ENCODE data around the gene TEKT2. TPM values are rescaled to one million over a fixed set of nuclear protein-coding genes. Genes with fewer than 3 reads are reported as not detected.

The TEKT2 gene
- total and polyA plus RNA-seq, 2 donors (not counting 3 experiments of a cell fraction or from before 2014, with no cell fraction given) = 0.38 to 0.61 TPM

GRCh38 chr1:36035154-36035553 is 48.7 kb upstream of the TEKT2 start:
- intact Hi-C loops (cut with micrococcal nuclease) = no loop called here
- Histone ChIP-seq H3K9me3 (replicated peaks; ENCODE audit: control insufficient read depth, insufficient read depth, low read length) (no peaks in the 10 kb centered on the region), H3K9me1 (replicated peaks; ENCODE audit: control insufficient read depth, extremely low read depth, insufficient read depth, low read length) (no peaks in the 10 kb centered on the region), H3K36me3 (ENCODE audit: control insufficient read depth in 2 of 2, extremely low read depth in 1 of 2, insufficient read depth in 2 of 2, low read length in 2 of 2) (peaks cover 0 to 3% of the 10 kb centered on the region in 2 experiments), H3K79me2 (ENCODE audit: control insufficient read depth, insufficient read depth, low read length) (no peaks in the 10 kb centered on the region), H3K9ac (replicated peaks; ENCODE audit: extremely low read depth, insufficient read depth, low read length) (no peak overlapping the region), H2AFZ (ENCODE audit: low read depth, low read length) (no peak overlapping the region), H3K27me3 (ENCODE audit: control insufficient read depth in 2 of 2, insufficient read depth in 2 of 2, low read length in 2 of 2) (no peaks in the 10 kb centered on the region), H3K4me1 (ENCODE audit: control insufficient read depth, extremely low read depth, insufficient read depth, low read length) (no peaks in the 10 kb centered on the region), H3K4me3 (replicated peaks in 1 of 3; ENCODE audit: insufficient read depth in 1 of 3, low read depth in 1 of 3, low read length in 3 of 3) (no peak overlapping the region), H4K20me1 (replicated peaks; ENCODE audit: control insufficient read depth, extremely low read depth, insufficient read depth, low read length) (no peaks in the 10 kb centered on the region), H3K27ac (ENCODE audit: insufficient read depth, low read depth, low read length) (no peak overlapping the region), H3K4me2 (ENCODE audit: insufficient read depth, low read length) (no peak overlapping the region)
- TF ChIP-seq POLR2AphosphoS5 (IDR thresholded peaks at IDR 0.05; ENCODE audit: insufficient read depth, low read depth, low read length) (no peak), GATA2 (IDR thresholded peaks at IDR 0.05; ENCODE audit: insufficient read depth, insufficient read length, low read depth, low read length) (no peak), POLR2A (IDR thresholded peaks at IDR 0.05; ENCODE audit: low read depth, low read length) (no peak), FOS (IDR thresholded peaks at IDR 0.05; ENCODE audit: borderline replicate concordance, insufficient read depth, low read length) (no peak), JUN (IDR thresholded peaks at IDR 0.05; ENCODE audit: borderline replicate concordance, insufficient read depth, insufficient read length, low read depth) (no peak), MAX (IDR thresholded peaks at IDR 0.05; ENCODE audit: insufficient read depth, insufficient read length) (no peak), MYC (IDR thresholded peaks at IDR 0.05; ENCODE audit: low read depth, low read length) (no peak), EZH2 (IDR thresholded peaks at IDR 0.05; ENCODE audit: borderline replicate concordance, low read depth, low read length, severe bottlenecking) (no peak)
- TF ChIP-seq, protein P1, sequence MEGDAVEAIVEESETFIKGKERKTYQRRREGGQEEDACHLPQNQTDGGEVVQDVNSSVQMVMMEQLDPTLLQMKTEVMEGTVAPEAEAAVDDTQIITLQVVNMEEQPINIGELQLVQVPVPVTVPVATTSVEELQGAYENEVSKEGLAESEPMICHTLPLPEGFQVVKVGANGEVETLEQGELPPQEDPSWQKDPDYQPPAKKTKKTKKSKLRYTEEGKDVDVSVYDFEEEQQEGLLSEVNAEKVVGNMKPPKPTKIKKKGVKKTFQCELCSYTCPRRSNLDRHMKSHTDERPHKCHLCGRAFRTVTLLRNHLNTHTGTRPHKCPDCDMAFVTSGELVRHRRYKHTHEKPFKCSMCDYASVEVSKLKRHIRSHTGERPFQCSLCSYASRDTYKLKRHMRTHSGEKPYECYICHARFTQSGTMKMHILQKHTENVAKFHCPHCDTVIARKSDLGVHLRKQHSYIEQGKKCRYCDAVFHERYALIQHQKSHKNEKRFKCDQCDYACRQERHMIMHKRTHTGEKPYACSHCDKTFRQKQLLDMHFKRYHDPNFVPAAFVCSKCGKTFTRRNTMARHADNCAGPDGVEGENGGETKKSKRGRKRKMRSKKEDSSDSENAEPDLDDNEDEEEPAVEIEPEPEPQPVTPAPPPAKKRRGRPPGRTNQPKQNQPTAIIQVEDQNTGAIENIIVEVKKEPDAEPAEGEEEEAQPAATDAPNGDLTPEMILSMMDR (IDR thresholded peaks at IDR 0.05; ENCODE audit: extremely low read depth in 1 of 2, insufficient read depth in 1 of 2, low read depth in 1 of 2, low read length in 2 of 2) = no peak
- no TSS peak for BruUV-seq (replicated peaks)
- DNase-seq (ENCODE audit: low read depth, low spot score) = no peak
- FAIRE-seq = no peak
- ChIA-PET CTCF (interaction anchor here (1.7 kb wide), 1 partner anchor 9 kb away, joined by 4 read pairs; no protein-coding TSS in a partner anchor), POLR2A (interaction anchor here (0.9 kb wide), 1 partner anchor 777 kb away, joined by 3 read pairs; no protein-coding TSS in a partner anchor)
- dilution Hi-C loops (cut with MboI; ENCODE audit: extremely low pct_ligation_motif_present, low sequenced_read_pairs) = no loop called here
